Smooth muscle cell (in vitro differentiated cells): ENCODE measurements around the gene MPC1L. TPM values are rescaled to one million over a fixed set of nuclear protein-coding genes. Genes with fewer than 3 reads are reported as not detected.
"Not testable (repeated sequence)": the region's sequence is repeated elsewhere in the genome, so short reads cannot be mapped to it uniquely, and the experiment has no call there.

Experiments used
- DNase-seq: peaks from one replicate; lab custom pipeline; 2025; ENCODE audit not compliant: unreplicated experiment; lab: John Stamatoyannopoulos, UW
- H2AFZ ChIP-seq: fragments of 200-600 bp; sonication (generic); 2 replicates; pipeline ENCODE4 v1.6.0; 2016; ENCODE audit warnings: antibody characterized with exemption, low read depth, mild to moderate bottlenecking
- H3F3A ChIP-seq: fragments of 200-600 bp; sonication (generic); 2 replicates; pipeline ENCODE4 v1.6.0; 2017; ENCODE audit warnings: antibody characterized with exemption, low read depth
- H3K27ac ChIP-seq: fragments of 200-600 bp; sonication (generic); 2 replicates; pipeline ENCODE4 v1.5.1; 2016; ENCODE audit warnings: low read depth, mild to moderate bottlenecking
- H3K27me3 ChIP-seq: fragments of 200-600 bp; sonication (generic); 2 replicates; pipeline ENCODE4 v1.6.1; 2016; ENCODE audit warnings: low read depth, mild to moderate bottlenecking
- H3K36me3 ChIP-seq: fragments of 200-600 bp; sonication (generic); 2 replicates; pipeline ENCODE4 v1.5.1; 2016; ENCODE audit warnings: low read depth
- H3K4me1 ChIP-seq: fragments of 200-600 bp; sonication (generic); 2 replicates; pipeline ENCODE4 v1.5.1; 2016; ENCODE audit warnings: low read depth
- H3K4me2 ChIP-seq: fragments of 200-600 bp; sonication (generic); 2 replicates; pipeline ENCODE4 v1.6.0; 2016; ENCODE audit warnings: mild to moderate bottlenecking
- H3K4me3 ChIP-seq: fragments of 200-600 bp; sonication (generic); 2 replicates; pipeline ENCODE4 v1.5.1; 2016; ENCODE audit warnings: mild to moderate bottlenecking
- H3K79me2 ChIP-seq: fragments of 200-600 bp; sonication (generic); 2 replicates; pipeline ENCODE4 v1.6.0; 2016; ENCODE audit warnings: low read depth, mild to moderate bottlenecking
- H3K9ac ChIP-seq: fragments of 200-600 bp; sonication (generic); 2 replicates; pipeline ENCODE4 v1.6.0; 2016; ENCODE audit warnings: low read depth
- H3K9me3 ChIP-seq: fragments of 200-600 bp; sonication (generic); replicated peaks from 2 replicates; pipeline ENCODE4 v1.5.1; 2016; ENCODE audit warnings: low read depth
- H4K20me1 ChIP-seq: fragments of 200-600 bp; sonication (generic); 2 replicates; pipeline ENCODE4 v1.6.0; 2016; ENCODE audit warnings: low read depth
- CTCF ChIP-seq: fragments of 200-600 bp; sonication (generic); IDR thresholded peaks from 2 replicates; pipeline ENCODE4 v1.5.1; 2017; ENCODE audit warnings: borderline replicate concordance, mild to moderate bottlenecking, antibody characterized with exemption; ENCODE audit not compliant: insufficient read depth, poor library complexity, severe bottlenecking
- WGBS: methylation state at CpG from one replicate; pipeline ENCODE4 v1.1.7; 2016; ENCODE audit warnings: low lambda C conversion rate; 5-methylcytosine and 5-hydroxymethylcytosine counted together
- polyA plus RNA-seq: library from polyadenylated mRNA; unstranded; fragments of >200 nt; fragmentation: Nextera tagmentation; extraction: Ambion mirVana; gene quantifications from 2 replicates; pipeline ENCODE4 v1.2.1, GENCODE V29; 2016
- total RNA-seq: library from RNA; depleted of rRNA; stranded (reverse); fragments of >200 nt; gene quantifications from 2 replicates; pipeline ENCODE4 v1.2.3, GENCODE V29; 2014

The MPC1L gene
- total RNA-seq: 1.1 TPM in 1 of 2 replicates, not detected in the other
- polyA plus RNA-seq: not detected in 2 replicates

GRCh38 chrX:40623139-40623536 is at the start of gene MPC1L:
Gene MPC1L, plus strand, starts transcription at chrX:40623428. Its CDS starts 138 bp downstream, at chrX:40623566.
- H3F3A ChIP-seq: no peaks in the 10 kb centered on the region
- no peak within 1 kb of the TSS for H3K9ac ChIP-seq
- no peak within 1 kb of the TSS for H2AFZ ChIP-seq
- H3K79me2 ChIP-seq: no peaks in the 10 kb centered on the region
- no peak for DNase-seq
- no peak within 1 kb of the TSS for H3K27ac ChIP-seq
- 96% methylated on average over 38 of the region's 38 CpGs for WGBS
- no peak for TF ChIP-seq CTCF
- no peaks in the 10 kb centered on the region for H3K9me3 ChIP-seq
- H3K4me2 ChIP-seq: no peak within 1 kb of the TSS
- no peaks in the 10 kb centered on the region for H4K20me1 ChIP-seq
- no peaks in the 10 kb centered on the region for H3K27me3 ChIP-seq
- H3K4me1 ChIP-seq: no peaks in the 10 kb centered on the region
- no peak within 1 kb of the TSS for H3K4me3 ChIP-seq
- H3K36me3 ChIP-seq: no peaks in the 10 kb centered on the region

- H4K20me1 ChIP-seq: no peaks in the 10 kb centered on the region
- no peaks in the 10 kb centered on the region for H3F3A ChIP-seq
- H3K36me3 ChIP-seq: no peaks in the 10 kb centered on the region
- H3K4me3 ChIP-seq: no peak overlapping the region
- H3K79me2 ChIP-seq: no peaks in the 10 kb centered on the region
- 39% methylated on average over 2 of the region's 2 CpGs for WGBS
- H3K9ac ChIP-seq: no peak overlapping the region
- no peak overlapping the region for H3K4me2 ChIP-seq
- H3K9me3 ChIP-seq: no peaks in the 10 kb centered on the region
- peak; percentile 27 for TF ChIP-seq CTCF
- no peak overlapping the region for H3K27ac ChIP-seq
- DNase-seq: no peak
- no peaks in the 10 kb centered on the region for H3K27me3 ChIP-seq
- no peak overlapping the region for H2AFZ ChIP-seq
- H3K4me1 ChIP-seq: no peaks in the 10 kb centered on the region
These were observed 49.5 kb upstream of the MPC1L start for GRCh38 chrX:40573763-40574162.

- not testable (repeated sequence) for DNase-seq, H3K79me2 ChIP-seq, H3K27me3 ChIP-seq, H3K9ac ChIP-seq, H3K4me3 ChIP-seq, H3K4me1 ChIP-seq, H4K20me1 ChIP-seq, H2AFZ ChIP-seq, H3K27ac ChIP-seq, H3F3A ChIP-seq, H3K9me3 ChIP-seq, H3K4me2 ChIP-seq, H3K36me3 ChIP-seq
- 67% methylated on average over 2 of the region's 2 CpGs for WGBS
These were observed 47.8 kb upstream of the MPC1L start for GRCh38 chrX:40575411-40575810.

- no peaks in the 10 kb centered on the region for H3K27me3 ChIP-seq
- H3K4me2 ChIP-seq: no peak overlapping the region
- no peak overlapping the region for H3K4me3 ChIP-seq
- TF ChIP-seq CTCF: no peak
- H3K9ac ChIP-seq: no peak overlapping the region
- H2AFZ ChIP-seq: no peak overlapping the region
- no peak for DNase-seq
- no peaks in the 10 kb centered on the region for H3K9me3 ChIP-seq
- no peaks in the 10 kb centered on the region for H4K20me1 ChIP-seq
- no peaks in the 10 kb centered on the region for H3K36me3 ChIP-seq
- peaks cover 2% of the 10 kb centered on the region for H3K79me2 ChIP-seq
- WGBS: 44% methylated on average over 3 of the region's 3 CpGs
- H3K27ac ChIP-seq: no peak overlapping the region
- no peaks in the 10 kb centered on the region for H3F3A ChIP-seq
- H3K4me1 ChIP-seq: peaks cover 3% of the 10 kb centered on the region
These were observed 46.9 kb upstream of the MPC1L start for GRCh38 chrX:40576291-40576690.
